Osteoblast (primary cell): ENCODE measurements around the gene HABP2. TPM values are rescaled to one million over a fixed set of nuclear protein-coding genes. Genes with fewer than 3 reads are reported as not detected.

ENCODE experiments used
- DNase-seq: peaks from one replicate; pipeline ENCODE4 v3.0.0; 2011; ENCODE audit warnings: low spot score, mixed read lengths; ENCODE audit not compliant: insufficient read length; ENCODE audit errors: missing footprints
- H2AFZ ChIP-seq: 2 replicates; pipeline ENCODE4 v1.6.0; 2011; ENCODE audit warnings: mild to moderate bottlenecking, low read length
- H3K27ac ChIP-seq: 2 replicates; pipeline ENCODE4 v1.5.1; 2011; ENCODE audit warnings: mild to moderate bottlenecking, low read depth, low read length, moderate library complexity
- H3K27me3 ChIP-seq: 2 replicates; pipeline ENCODE4 v1.6.0; 2012; ENCODE audit warnings: mild to moderate bottlenecking, control low read depth, inconsistent platforms, low read length, moderate library complexity; ENCODE audit not compliant: insufficient read depth
- H3K36me3 ChIP-seq: 2 replicates; pipeline ENCODE4 v1.5.1; 2011; ENCODE audit warnings: mild to moderate bottlenecking, low read length, control low read depth, moderate library complexity; ENCODE audit not compliant: insufficient read depth
- H3K4me1 ChIP-seq: 2 replicates; pipeline ENCODE4 v1.5.1; 2011; ENCODE audit warnings: mild to moderate bottlenecking, low read length, control low read depth, moderate library complexity; ENCODE audit not compliant: insufficient read depth
- H3K4me2 ChIP-seq: 2 replicates; pipeline ENCODE4 v1.6.0; 2011; ENCODE audit warnings: mild to moderate bottlenecking, low read length; ENCODE audit not compliant: insufficient read depth
- H3K4me3 ChIP-seq: fragments of 200-600 bp; sonication (generic); 3 replicates; pipeline ENCODE4 v1.5.1; 2012; ENCODE audit warnings: mild to moderate bottlenecking, low read length, inconsistent platforms; ENCODE audit not compliant: insufficient read depth
- H3K79me2 ChIP-seq: 2 replicates; pipeline ENCODE4 v1.6.0; 2012; ENCODE audit warnings: mild to moderate bottlenecking, low read length, control low read depth, inconsistent platforms; ENCODE audit not compliant: insufficient read depth
- H3K9me3 ChIP-seq: 2 replicates; pipeline ENCODE4 v1.5.1; 2011; ENCODE audit warnings: low read depth, low read length, control low read depth
- H4K20me1 ChIP-seq: 2 replicates; pipeline ENCODE4 v1.6.0; 2012; ENCODE audit warnings: mild to moderate bottlenecking, low read length, control low read depth; ENCODE audit not compliant: insufficient read depth
- total RNA-seq: library from RNA; depleted of rRNA; stranded (reverse); fragments of >200 nt; gene quantifications from 2 replicates; pipeline ENCODE4 v1.2.3, GENCODE V29; 2012
- TF ChIP-seq, protein P1 (sequence below): IDR thresholded peaks from 2 replicates; pipeline ENCODE4 v1.5.1; 2011; ENCODE audit warnings: mild to moderate bottlenecking, low read depth, low read length, moderate library complexity; ENCODE audit errors: extremely low read depth

Gene HABP2
- total RNA-seq, 1 donor: not detected

DNA sequence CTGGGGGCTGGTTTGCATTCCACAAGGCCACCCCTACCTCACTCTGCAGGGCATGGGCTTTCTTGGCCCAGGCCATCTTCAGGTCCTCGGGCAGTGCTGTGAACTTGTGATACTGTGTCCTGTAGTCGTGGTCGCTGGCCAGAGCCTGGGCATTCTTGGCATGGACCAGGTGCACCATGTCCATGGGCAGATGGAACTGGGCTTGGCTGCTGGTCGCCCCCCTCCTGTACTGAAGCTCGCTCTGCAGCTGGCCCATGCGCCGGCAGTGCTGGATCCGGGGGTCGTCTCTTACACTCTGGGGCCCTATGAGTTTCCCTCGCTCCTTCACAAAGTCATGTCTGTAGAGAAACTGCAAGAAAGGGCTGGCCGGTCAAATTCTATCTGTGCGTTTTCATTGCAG lies 51.7 kb downstream of the HABP2 start:
- no peak overlapping the region for H2AFZ ChIP-seq
- H3K36me3 ChIP-seq: no peaks in the 10 kb centered on the region
- H3K79me2 ChIP-seq: no peaks in the 10 kb centered on the region
- DNase-seq: no peak
- TF ChIP-seq, protein P1, sequence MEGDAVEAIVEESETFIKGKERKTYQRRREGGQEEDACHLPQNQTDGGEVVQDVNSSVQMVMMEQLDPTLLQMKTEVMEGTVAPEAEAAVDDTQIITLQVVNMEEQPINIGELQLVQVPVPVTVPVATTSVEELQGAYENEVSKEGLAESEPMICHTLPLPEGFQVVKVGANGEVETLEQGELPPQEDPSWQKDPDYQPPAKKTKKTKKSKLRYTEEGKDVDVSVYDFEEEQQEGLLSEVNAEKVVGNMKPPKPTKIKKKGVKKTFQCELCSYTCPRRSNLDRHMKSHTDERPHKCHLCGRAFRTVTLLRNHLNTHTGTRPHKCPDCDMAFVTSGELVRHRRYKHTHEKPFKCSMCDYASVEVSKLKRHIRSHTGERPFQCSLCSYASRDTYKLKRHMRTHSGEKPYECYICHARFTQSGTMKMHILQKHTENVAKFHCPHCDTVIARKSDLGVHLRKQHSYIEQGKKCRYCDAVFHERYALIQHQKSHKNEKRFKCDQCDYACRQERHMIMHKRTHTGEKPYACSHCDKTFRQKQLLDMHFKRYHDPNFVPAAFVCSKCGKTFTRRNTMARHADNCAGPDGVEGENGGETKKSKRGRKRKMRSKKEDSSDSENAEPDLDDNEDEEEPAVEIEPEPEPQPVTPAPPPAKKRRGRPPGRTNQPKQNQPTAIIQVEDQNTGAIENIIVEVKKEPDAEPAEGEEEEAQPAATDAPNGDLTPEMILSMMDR: no peak
- no peak overlapping the region for H3K4me2 ChIP-seq
- H3K4me3 ChIP-seq: no peak overlapping the region
- H3K9me3 ChIP-seq: no peaks in the 10 kb centered on the region
- H4K20me1 ChIP-seq: no peaks in the 10 kb centered on the region
- H3K27ac ChIP-seq: no peak overlapping the region
- no peaks in the 10 kb centered on the region for H3K27me3 ChIP-seq
- H3K4me1 ChIP-seq: no peaks in the 10 kb centered on the region

DNA sequence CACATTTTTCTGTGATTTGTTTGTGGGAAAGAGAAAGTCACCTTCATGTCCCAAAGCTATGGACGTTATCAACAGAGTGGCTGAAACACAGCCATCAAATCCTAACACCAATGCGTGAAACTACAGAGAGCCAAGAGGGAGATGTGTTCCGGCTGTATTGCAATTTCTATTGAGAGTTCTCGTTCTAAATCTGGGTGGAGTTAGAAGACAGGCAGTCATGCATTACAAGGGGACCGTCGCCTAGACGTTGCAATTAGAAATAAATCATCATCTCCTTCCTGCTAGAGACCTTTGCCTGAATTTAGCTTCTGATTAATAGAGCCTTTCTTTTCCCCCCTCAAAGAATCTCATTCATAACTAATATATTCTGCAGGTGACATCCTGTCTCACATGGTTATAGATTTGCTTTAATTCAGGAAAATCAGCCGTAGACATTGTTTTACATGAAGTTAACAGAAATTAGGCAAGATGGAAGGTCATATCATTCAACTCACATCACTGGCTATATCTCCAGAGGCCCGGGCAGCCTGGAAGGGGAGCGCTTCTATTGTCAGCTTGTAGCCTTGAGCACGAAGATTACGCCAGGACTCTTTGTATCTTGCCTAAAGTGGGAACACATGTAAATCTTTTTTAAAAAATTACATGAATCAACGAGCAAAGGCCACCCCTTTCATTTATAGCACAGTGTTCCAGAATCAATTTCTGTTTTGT lies 52.6 kb downstream of the HABP2 start:
- H3K4me3 ChIP-seq: no peak overlapping the region
- no peaks in the 10 kb centered on the region for H3K9me3 ChIP-seq
- no peak overlapping the region for H3K4me2 ChIP-seq
- H4K20me1 ChIP-seq: no peaks in the 10 kb centered on the region
- no peak overlapping the region for H3K27ac ChIP-seq
- no peaks in the 10 kb centered on the region for H3K79me2 ChIP-seq
- no peak overlapping the region for H2AFZ ChIP-seq
- H3K27me3 ChIP-seq: no peaks in the 10 kb centered on the region
- TF ChIP-seq, protein P1: no peak
- no peaks in the 10 kb centered on the region for H3K4me1 ChIP-seq
- DNase-seq: no peak
- H3K36me3 ChIP-seq: no peaks in the 10 kb centered on the region

DNA sequence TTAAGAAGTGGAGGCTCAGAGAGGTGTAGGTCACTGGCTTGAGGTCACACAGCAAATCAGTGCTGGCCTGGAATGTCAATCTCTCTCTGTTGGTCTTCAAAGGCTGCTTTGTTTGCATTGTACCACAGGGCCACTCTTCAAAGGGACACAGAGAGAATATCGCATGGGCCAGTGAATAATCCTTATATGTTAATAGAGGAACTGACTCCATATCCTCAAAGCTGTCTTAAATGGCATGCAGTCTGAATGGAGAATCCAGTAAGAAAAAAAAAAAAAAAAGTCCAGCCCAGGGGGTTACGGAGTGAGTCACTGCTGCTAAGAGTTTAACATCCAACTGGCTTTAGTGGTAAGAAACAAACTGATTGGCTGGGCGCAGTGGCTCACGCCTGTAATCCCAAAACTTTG lies 56.9 kb downstream of the HABP2 start:
- no peak overlapping the region for H3K4me3 ChIP-seq
- no peaks in the 10 kb centered on the region for H3K79me2 ChIP-seq
- H3K27me3 ChIP-seq: peaks cover 9% of the 10 kb centered on the region
- no peaks in the 10 kb centered on the region for H4K20me1 ChIP-seq
- no peaks in the 10 kb centered on the region for H3K4me1 ChIP-seq
- no peak overlapping the region for H2AFZ ChIP-seq
- H3K4me2 ChIP-seq: no peak overlapping the region
- TF ChIP-seq, protein P1: no peak
- no peaks in the 10 kb centered on the region for H3K9me3 ChIP-seq
- H3K27ac ChIP-seq: no peak overlapping the region
- no peak for DNase-seq
- H3K36me3 ChIP-seq: no peaks in the 10 kb centered on the region

DNA sequence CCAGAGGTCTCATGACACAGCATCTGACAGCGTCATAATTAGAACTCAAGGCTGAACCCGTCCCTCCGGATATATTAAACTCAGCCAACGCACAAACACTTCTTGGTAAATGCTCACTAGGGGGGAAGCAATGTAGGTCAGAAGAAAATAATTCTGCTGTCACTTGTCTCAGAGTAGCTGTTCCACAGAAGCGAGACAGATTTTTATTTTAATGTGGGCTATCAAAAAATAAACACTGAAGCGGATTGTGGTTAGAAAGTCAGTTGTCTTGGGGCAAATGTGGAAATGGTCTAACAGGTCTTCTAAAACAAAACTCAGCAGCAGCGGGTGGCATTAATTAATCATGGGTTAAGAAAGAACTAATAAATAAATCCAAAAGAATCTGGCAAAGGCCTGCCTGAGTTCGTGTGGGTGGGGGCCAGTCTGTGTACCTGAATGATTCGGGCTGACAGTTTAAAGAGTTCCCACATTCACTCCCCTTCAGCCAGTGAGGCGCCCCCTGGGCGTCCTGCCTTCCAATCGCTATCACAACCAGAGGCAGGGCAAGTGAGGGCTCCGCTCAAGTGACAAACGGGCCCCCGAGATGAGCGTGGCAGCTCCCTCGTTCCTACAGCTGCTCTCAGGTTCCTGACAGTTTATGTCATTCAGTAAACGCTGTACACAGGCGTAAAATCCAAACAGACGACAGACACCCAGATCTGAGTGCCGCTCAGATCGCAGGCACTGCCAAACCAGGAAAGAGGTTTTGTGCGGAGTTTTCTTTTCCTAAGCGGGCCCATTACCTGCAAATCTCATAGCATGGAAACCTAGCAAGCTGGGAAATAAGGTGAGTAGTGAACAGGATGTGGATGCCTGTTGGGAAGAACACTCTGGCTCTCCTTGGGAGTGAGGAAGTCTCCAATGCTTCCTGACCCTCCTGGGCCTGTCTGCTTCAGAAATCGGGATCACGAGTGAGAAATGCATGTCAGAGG lies 58.1 kb downstream of the HABP2 start:
- peaks cover 9% of the 10 kb centered on the region for H3K27me3 ChIP-seq
- DNase-seq: peak; percentile 25
- TF ChIP-seq, protein P1: no peak
- no peaks in the 10 kb centered on the region for H3K79me2 ChIP-seq
- H2AFZ ChIP-seq: no peak overlapping the region
- no peaks in the 10 kb centered on the region for H3K36me3 ChIP-seq
- H4K20me1 ChIP-seq: no peaks in the 10 kb centered on the region
- no peaks in the 10 kb centered on the region for H3K4me1 ChIP-seq
- no peak overlapping the region for H3K27ac ChIP-seq
- H3K4me3 ChIP-seq: no peak overlapping the region
- H3K4me2 ChIP-seq: no peak overlapping the region
- H3K9me3 ChIP-seq: no peaks in the 10 kb centered on the region
